Naive thymus-derived CD4-positive, alpha-beta T cell (primary cell): ENCODE data around the gene RIPOR3. TPM values are rescaled to one million over a fixed set of nuclear protein-coding genes. Genes with fewer than 3 reads are reported as not detected.
"Not testable (repeated sequence)": the region's sequence is repeated elsewhere in the genome, so short reads cannot be mapped to it uniquely, and the experiment has no call there.

ENCODE experiments used
- ATAC-seq: fragments of 150-1000 bp; cut with Tn5 transposase; 2 replicates; pipeline ENCODE4 v1.10.0; 2021; ENCODE audit warnings: mild to moderate bottlenecking, moderate library complexity
- CTCF ChIA-PET: fragments of 350-600 bp; sonication (Branson Sonifier 250); formaldehyde crosslinking; loops from one replicate; lab custom pipeline; 2021; ENCODE audit warnings: antibody characterized with exemption; lab: Charles Lee
- POLR2A ChIA-PET: fragments of 350-600 bp; sonication (Branson Sonifier 250); formaldehyde crosslinking; loops from one replicate; lab custom pipeline; 2021; ENCODE audit warnings: antibody characterized with exemption, inconsistent platforms; lab: Charles Lee
- DNase-seq, 9 donors: peaks; one replicate each; pipeline versions ENCODE4 v3.0.0 to v3.0.0-alpha.2; 2020 to 2022; ENCODE audit warnings: mixed read lengths in 1 of 9
- H3K27ac ChIP-seq: one replicate; pipeline ENCODE4 v1.7.0; 2013; ENCODE audit warnings: mild to moderate bottlenecking, low read depth, low read length, moderate library complexity
- H3K27me3 ChIP-seq, 2 donors: one replicate each; pipeline ENCODE4 v1.7.0; 2013; ENCODE audit warnings: low read length in 2 of 2, mild to moderate bottlenecking in 2 of 2, moderate library complexity in 2 of 2; ENCODE audit not compliant: control insufficient read depth in 2 of 2, insufficient read depth in 2 of 2
- H3K36me3 ChIP-seq, 3 experiments: 1 replicate in 2 of 3; 2 replicates in 1 of 3; pipeline ENCODE4 v1.7.0; 2013; ENCODE audit warnings: low read length in 3 of 3, mild to moderate bottlenecking in 3 of 3, moderate library complexity in 1 of 3; ENCODE audit not compliant: insufficient read depth in 3 of 3, control insufficient read depth in 2 of 3
- H3K4me1 ChIP-seq, 2 donors: one replicate each; pipeline ENCODE4 v1.7.0; 2013; ENCODE audit warnings: low read length in 2 of 2, mild to moderate bottlenecking in 2 of 2, moderate library complexity in 1 of 2; ENCODE audit not compliant: control insufficient read depth in 2 of 2, insufficient read depth in 2 of 2
- H3K4me3 ChIP-seq: 2 replicates; pipeline ENCODE4 v1.7.0; 2013; ENCODE audit warnings: mild to moderate bottlenecking, low read length
- H3K9me3 ChIP-seq, 3 experiments: 1 replicate in 2 of 3; 2 replicates in 1 of 3; pipeline ENCODE4 v1.7.0; 2013; ENCODE audit warnings: low read length in 3 of 3; ENCODE audit not compliant: control insufficient read depth in 2 of 3
- H3K27ac Mint-ChIP-seq, 9 donors: one replicate each; pipeline ENCODE4 v1.8.0; 2020 to 2022; ENCODE audit warnings: mixed read lengths in 9 of 9, mild to moderate bottlenecking in 8 of 9, moderate library complexity in 5 of 9, inconsistent platforms in 2 of 9
- H3K27me3 Mint-ChIP-seq, 5 donors: one replicate each; pipeline ENCODE4 v1.8.0; 2021 to 2022; ENCODE audit warnings: mixed read lengths in 5 of 5, mild to moderate bottlenecking in 1 of 5
- H3K36me3 Mint-ChIP-seq, 5 donors: one replicate each; pipeline ENCODE4 v1.8.0; 2020 to 2022; ENCODE audit warnings: mixed read lengths in 5 of 5, mild to moderate bottlenecking in 3 of 5, inconsistent platforms in 1 of 5
- H3K4me1 Mint-ChIP-seq, 7 donors: one replicate each; pipeline ENCODE4 v1.8.0; 2020 to 2022; ENCODE audit warnings: mixed read lengths in 7 of 7, mild to moderate bottlenecking in 3 of 7, inconsistent platforms in 1 of 7
- H3K4me3 Mint-ChIP-seq, 10 donors: one replicate each; pipeline ENCODE4 v1.8.0; 2020 to 2022; ENCODE audit warnings: mild to moderate bottlenecking in 10 of 10, mixed read lengths in 10 of 10, moderate library complexity in 6 of 10, inconsistent platforms in 2 of 10
- H3K9me3 Mint-ChIP-seq, 11 donors: one replicate each; pipeline ENCODE4 v1.8.0; 2020 to 2022; ENCODE audit warnings: mixed read lengths in 11 of 11, mild to moderate bottlenecking in 4 of 11, inconsistent platforms in 1 of 11, moderate library complexity in 1 of 11
- intact Hi-C, 2 donors: fragments of 100-400 bp; cut with micrococcal nuclease; formaldehyde crosslinking; loops; one replicate each; pipeline ENCODE4 v1.15.1; 2023
- polyA plus RNA-seq, 2 donors: library from polyadenylated mRNA; unstranded; fragments of 300-500 nt; fragmentation: Illumina TruSeq; gene quantifications; one replicate each; pipeline ENCODE4 v1.2.3, GENCODE V29; 2021
- total RNA-seq, 6 experiments: library from RNA in 5 of 6; stranded (reverse) in 5 of 6; gene quantifications; 1 replicate in 5 of 6; 2 replicates in 1 of 6; pipeline ENCODE4 v1.2.3 and lab custom pipeline; 2021 to 2026

RIPOR3 gene
- total and polyA plus RNA-seq, 7 experiments from 2014 or later: 0.27 to 1.7 (median 0.80) TPM; not detected in 3

DNA sequence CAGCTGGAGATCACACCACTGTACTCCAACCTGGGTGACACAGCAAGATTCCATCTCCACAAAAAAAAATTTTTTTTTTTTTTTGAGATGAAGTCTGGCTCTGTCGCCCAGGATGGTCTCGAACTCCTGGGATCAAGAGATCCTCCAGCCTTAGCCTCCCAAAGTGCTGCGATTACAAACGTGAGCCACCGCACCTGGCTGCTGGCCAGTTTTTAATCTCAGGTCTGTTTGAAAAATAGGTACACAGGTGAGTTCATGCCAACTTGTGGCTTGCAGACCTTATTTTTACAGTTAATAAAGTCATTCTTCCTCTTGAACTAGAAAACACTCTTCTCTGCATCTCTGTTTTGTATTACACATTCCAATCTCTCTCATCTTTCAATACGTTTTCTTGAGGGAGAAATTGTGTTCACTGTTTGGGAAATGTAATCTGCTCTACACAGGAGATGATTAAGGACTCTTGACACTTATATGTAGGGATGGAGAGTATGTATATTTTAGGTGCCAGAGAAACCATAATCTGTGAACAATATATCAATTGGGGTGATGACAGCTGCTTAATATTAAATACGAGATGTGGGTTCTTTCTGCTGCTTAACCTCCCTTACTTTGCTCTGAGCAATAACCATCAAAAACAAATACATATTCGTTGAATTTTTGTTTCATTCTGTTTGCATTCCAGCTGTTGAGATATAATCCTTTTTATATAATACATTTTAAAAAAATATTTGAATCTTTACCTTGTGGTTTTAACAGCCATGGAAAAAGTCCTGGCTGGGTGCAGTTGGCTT is 17.7 kb upstream of the RIPOR3 start:
- Histone ChIP-seq H3K36me3 (no peaks in the 10 kb centered on the region), H3K4me1 (no peaks in the 10 kb centered on the region), H3K9me3 (no peaks in the 10 kb centered on the region), H3K4me3 (no peak overlapping the region), H3K27ac (no peak overlapping the region), H3K27me3 (peaks cover 0 to 3% of the 10 kb centered on the region in 2 donors)
- POLR2A ChIA-PET: no interaction called here
- DNase-seq: no peak
- peaks cover 0 to 3% (median 0%) of the 10 kb centered on the region in 7 donors for H3K4me1 Mint-ChIP-seq
- no peak for ATAC-seq
- intact Hi-C loops: no loop called here
- no peak overlapping the region for H3K27ac Mint-ChIP-seq
- H3K36me3 Mint-ChIP-seq: peaks cover 0 to 5% (median 0%) of the 10 kb centered on the region in 5 donors
- peaks cover 19 to 29% (median 27%) of the 10 kb centered on the region in 5 donors for H3K27me3 Mint-ChIP-seq
- H3K9me3 Mint-ChIP-seq: no peaks in the 10 kb centered on the region
- CTCF ChIA-PET: no interaction called here
- H3K4me3 Mint-ChIP-seq: no peak overlapping the region

DNA sequence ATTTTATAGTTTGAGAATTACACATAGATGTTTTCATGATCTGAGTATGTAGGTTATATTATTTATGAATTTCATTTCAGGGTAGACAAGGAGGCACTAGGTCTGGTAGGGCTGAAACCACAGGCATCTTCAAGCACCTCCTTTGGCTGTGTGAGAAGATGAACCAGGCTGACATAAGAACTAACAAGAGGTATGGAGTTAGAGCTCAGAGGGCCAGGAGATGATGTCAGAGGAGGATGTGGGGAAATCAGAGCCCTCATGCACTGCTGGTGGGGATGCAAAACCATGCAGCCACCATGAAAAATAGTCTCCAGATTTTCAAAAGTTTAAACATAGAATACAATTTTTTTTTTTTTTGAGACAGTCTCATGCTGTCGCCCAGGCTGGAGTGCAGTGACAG is 13.6 kb upstream of the RIPOR3 start:
- POLR2A ChIA-PET: no interaction called here
- CTCF ChIA-PET: no interaction called here
- peaks cover 0 to 3% (median 0%) of the 10 kb centered on the region in 7 donors for H3K4me1 Mint-ChIP-seq
- DNase-seq: no peak
- no peak overlapping the region for H3K4me3 ChIP-seq
- no peaks in the 10 kb centered on the region for H3K9me3 Mint-ChIP-seq
- peaks cover 0 to 6% (median 0%) of the 10 kb centered on the region in 5 donors for H3K27me3 Mint-ChIP-seq
- no peaks in the 10 kb centered on the region for H3K4me1 ChIP-seq
- H3K4me3 Mint-ChIP-seq: no peak overlapping the region
- H3K27ac ChIP-seq: no peak overlapping the region
- no peak for ATAC-seq
- H3K9me3 ChIP-seq: no peaks in the 10 kb centered on the region
- no peaks in the 10 kb centered on the region for H3K36me3 ChIP-seq
- no peaks in the 10 kb centered on the region for H3K36me3 Mint-ChIP-seq
- no peak overlapping the region for H3K27ac Mint-ChIP-seq
- intact Hi-C loops: no loop called here
- H3K27me3 ChIP-seq: peaks cover 0 to 7% of the 10 kb centered on the region in 2 donors

DNA sequence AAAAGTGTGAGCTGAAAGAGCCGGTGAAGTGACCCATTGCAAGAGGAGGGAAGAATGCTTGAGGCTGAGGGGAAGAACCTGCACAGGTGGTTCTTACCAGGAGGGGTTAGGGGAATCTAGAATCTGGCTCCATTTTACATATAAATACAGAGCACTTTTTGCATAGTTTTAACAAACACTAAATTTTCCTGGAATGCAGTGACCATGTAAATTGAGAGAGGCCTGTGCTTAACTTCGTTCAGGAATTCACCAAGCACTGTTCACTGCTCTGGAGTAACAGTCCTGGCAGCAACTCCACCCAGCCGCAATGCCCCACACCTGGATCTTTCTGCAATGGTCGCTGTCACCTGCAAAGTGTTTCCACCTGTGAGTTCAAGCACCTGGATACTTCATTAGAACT is 13.2 kb upstream of the RIPOR3 start:
- POLR2A ChIA-PET: interaction anchor here (0.7 kb wide), 1 partner anchor 34 kb away, joined by 3 read pairs; no protein-coding TSS in a partner anchor
- Histone ChIP-seq H3K36me3 (no peaks in the 10 kb centered on the region), H3K4me3 (no peak overlapping the region), H3K27me3 (peaks cover 0 to 7% of the 10 kb centered on the region in 2 donors), H3K27ac (no peak overlapping the region), H3K9me3 (no peaks in the 10 kb centered on the region), H3K4me1 (no peaks in the 10 kb centered on the region)
- H3K27ac Mint-ChIP-seq: no peak overlapping the region
- CTCF ChIA-PET: no interaction called here
- H3K36me3 Mint-ChIP-seq: no peaks in the 10 kb centered on the region
- H3K9me3 Mint-ChIP-seq: no peaks in the 10 kb centered on the region
- DNase-seq (no peak), ATAC-seq (no peak)
- no peak overlapping the region for H3K4me3 Mint-ChIP-seq
- peaks cover 0 to 3% (median 0%) of the 10 kb centered on the region in 7 donors for H3K4me1 Mint-ChIP-seq
- peaks cover 0 to 7% (median 0%) of the 10 kb centered on the region in 5 donors for H3K27me3 Mint-ChIP-seq
- intact Hi-C loops: no loop called here

DNA sequence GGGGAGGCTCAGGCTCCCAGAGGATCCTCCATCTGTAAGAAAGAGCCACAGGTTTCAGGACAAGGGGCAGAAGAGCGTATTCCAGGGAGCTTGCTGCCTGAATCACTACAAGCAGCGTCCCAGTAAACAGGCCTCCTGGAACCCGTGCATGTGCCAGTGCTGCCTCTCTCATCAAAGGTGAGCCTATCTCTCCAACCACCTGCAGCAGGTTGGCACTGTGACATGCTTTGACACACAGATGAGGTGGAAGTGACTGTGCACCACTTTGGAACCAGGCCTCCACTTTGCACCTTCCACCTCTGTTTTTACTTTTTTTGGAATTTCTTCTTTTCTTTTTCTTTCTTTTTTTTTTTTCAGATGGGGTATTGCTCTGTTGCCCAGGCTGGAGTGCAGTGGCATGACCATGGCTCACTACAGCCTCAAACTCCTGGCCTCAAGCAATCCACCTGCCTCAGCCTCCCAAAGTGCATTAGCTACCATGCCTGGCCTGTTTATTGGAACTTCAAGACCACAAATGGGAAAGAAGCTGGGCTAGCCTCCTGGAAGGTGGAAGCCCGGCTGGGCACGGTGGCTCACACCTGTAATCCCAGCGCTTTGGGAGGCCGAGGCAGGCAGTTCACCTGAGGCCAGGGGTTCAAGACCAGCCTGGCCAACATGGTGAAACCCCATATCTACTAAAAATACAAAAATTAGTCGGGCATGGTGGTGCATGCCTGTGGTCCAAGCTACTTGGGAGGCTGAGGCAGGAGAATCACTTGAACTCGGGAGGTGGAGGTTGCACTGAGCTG is 12.5 kb upstream of the RIPOR3 start:
- CTCF ChIA-PET, H3K4me3 Mint-ChIP-seq, ATAC-seq, H3K9me3 ChIP-seq, H3K4me1 Mint-ChIP-seq, H3K27ac ChIP-seq, H3K27me3 ChIP-seq, H3K36me3 ChIP-seq, H3K27ac Mint-ChIP-seq, H3K36me3 Mint-ChIP-seq, intact Hi-C loops, H3K27me3 Mint-ChIP-seq, H3K4me3 ChIP-seq, DNase-seq, H3K9me3 Mint-ChIP-seq, H3K4me1 ChIP-seq: not testable (repeated sequence)
- POLR2A ChIA-PET: interaction anchor here (0.7 kb wide), 1 partner anchor 34 kb away, joined by 3 read pairs; no protein-coding TSS in a partner anchor

DNA sequence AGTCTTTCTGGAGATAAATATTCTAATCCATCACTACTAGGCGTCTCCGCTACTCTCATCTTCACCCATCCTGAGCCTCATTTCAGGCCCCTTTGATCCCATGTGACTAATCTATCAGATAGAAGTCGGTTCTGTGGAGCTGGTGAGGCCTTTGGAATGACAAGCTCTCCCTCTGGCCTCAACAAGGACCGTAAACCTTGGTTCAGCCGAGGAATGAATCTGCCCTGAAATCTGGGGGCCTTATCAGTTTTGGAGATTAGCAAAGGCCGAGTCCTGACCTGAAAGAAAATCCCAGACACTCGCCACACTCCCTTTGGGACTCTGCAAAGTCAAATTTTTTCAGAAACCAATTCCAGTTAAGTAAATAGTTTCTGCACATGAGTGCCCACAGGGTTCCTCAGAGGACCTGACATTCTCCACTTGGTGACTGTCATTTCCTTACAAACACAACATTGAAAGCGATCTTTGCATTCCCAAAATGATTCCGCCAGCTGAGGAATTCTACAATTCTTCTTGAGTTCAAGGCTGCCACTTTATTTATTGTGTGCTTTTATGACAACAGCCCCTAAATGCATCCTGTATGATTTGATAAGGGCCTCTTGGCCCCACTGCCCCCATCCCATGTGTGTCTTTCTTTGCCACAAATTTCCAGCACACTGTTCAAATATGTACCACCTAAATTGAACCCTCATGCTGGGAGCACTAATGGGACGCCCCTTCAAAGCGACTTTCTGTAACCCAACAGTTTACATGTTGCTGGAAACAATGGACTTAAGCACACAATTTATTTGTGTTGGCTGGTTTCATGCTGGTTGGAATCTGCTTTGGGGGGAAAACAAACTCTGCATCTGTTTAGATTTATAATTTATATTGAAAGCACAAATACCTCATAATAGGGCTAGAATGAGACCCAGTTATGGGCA is 10.0 kb upstream of the RIPOR3 start:
- peaks cover 0 to 3% (median 0%) of the 10 kb centered on the region in 7 donors for H3K4me1 Mint-ChIP-seq
- H3K9me3 Mint-ChIP-seq: no peaks in the 10 kb centered on the region
- H3K4me1 ChIP-seq: no peaks in the 10 kb centered on the region
- H3K9me3 ChIP-seq: no peaks in the 10 kb centered on the region
- H3K4me3 Mint-ChIP-seq: no peak overlapping the region
- CTCF ChIA-PET: no interaction called here
- ATAC-seq (no peak), DNase-seq (no peak)
- no peaks in the 10 kb centered on the region for H3K36me3 ChIP-seq
- POLR2A ChIA-PET: no interaction called here
- peaks cover 0 to 9% (median 5%) of the 10 kb centered on the region in 5 donors for H3K27me3 Mint-ChIP-seq
- H3K27ac ChIP-seq: no peak overlapping the region
- H3K4me3 ChIP-seq: no peak overlapping the region
- no peak overlapping the region for H3K27ac Mint-ChIP-seq
- H3K36me3 Mint-ChIP-seq: no peaks in the 10 kb centered on the region
- intact Hi-C loops: no loop called here
- peaks cover 0 to 7% of the 10 kb centered on the region in 2 donors for H3K27me3 ChIP-seq

DNA sequence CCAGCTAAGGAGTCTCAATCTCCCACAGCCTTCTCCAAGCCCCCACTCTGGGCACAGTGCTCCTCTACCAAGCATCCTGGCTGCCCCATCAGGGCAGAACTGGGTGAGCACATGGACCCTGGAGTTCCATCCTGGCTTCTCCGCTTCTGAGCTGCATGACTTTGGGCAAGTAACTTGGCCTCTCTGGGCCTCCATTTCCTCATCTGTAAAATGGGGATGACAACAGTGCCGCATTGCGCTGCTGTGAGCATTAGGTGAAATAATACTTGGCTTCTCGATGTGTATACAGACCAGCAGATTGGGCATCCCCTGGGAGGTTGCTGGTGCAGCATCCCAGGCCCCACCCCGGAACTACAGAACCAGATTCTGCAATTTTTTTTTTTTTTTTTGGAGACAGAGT is 8.3 kb upstream of the RIPOR3 start:
- Histone ChIP-seq H3K27me3 (peaks cover 0 to 4% of the 10 kb centered on the region in 2 donors), H3K4me1 (no peaks in the 10 kb centered on the region), H3K36me3 (no peaks in the 10 kb centered on the region), H3K4me3 (no peak overlapping the region), H3K27ac (no peak overlapping the region), H3K9me3 (no peaks in the 10 kb centered on the region)
- intact Hi-C loops: no loop called here
- no peak overlapping the region for H3K27ac Mint-ChIP-seq
- CTCF ChIA-PET: no interaction called here
- no peak for DNase-seq
- peaks cover 0 to 11% (median 7%) of the 10 kb centered on the region in 5 donors for H3K27me3 Mint-ChIP-seq
- H3K9me3 Mint-ChIP-seq: no peaks in the 10 kb centered on the region
- no peak overlapping the region for H3K4me3 Mint-ChIP-seq
- ATAC-seq: no peak
- H3K36me3 Mint-ChIP-seq: no peaks in the 10 kb centered on the region
- POLR2A ChIA-PET: no interaction called here
- no peaks in the 10 kb centered on the region for H3K4me1 Mint-ChIP-seq
